ENCODE data around the gene UGT1A8.
"Not testable (repeated sequence)": the region's sequence is repeated elsewhere in the genome, so short reads cannot be mapped to it uniquely, and the experiment has no call there.

Gene UGT1A8

DNA sequence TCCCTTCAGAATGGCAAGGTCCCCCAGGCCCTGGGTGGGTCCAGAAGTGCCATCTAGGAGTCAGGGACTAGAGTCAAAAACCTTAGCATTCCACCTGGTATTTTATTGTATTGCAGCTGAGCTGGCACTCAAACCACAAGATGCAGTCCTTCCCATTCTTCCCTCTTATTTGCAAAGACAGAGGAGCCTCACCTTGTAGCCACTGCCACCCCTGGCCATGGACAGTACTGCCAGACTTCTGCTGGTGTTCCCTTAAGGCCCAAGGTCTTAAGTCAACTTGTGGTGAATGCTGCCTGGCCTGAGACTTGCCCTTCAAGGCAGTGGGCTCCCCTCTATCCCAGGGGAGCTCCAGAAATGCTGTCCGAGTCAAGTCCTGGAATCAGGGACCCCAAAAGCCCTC lies 25.7 kb downstream of the UGT1A8 start:
- DNase-seq (ENCODE audit: low read depth) = no peak

GRCh38 chr2:233646033-233646432 lies 28.6 kb downstream of the UGT1A8 start:
- DNase-seq (ENCODE audit: low read depth) = not testable (repeated sequence)

- no peak for DNase-seq (ENCODE audit: low read depth)
Measured at GRCh38 chr2:233650981-233651380, 33.5 kb downstream of the UGT1A8 start.

- no peak for DNase-seq (ENCODE audit: low read depth)
Measured at GRCh38 chr2:233651430-233651829, 34.0 kb downstream of the UGT1A8 start.

GRCh38 chr2:233654501-233654900 lies 37.1 kb downstream of the UGT1A8 start:
- DNase-seq (ENCODE audit: low read depth) = no peak

DNA sequence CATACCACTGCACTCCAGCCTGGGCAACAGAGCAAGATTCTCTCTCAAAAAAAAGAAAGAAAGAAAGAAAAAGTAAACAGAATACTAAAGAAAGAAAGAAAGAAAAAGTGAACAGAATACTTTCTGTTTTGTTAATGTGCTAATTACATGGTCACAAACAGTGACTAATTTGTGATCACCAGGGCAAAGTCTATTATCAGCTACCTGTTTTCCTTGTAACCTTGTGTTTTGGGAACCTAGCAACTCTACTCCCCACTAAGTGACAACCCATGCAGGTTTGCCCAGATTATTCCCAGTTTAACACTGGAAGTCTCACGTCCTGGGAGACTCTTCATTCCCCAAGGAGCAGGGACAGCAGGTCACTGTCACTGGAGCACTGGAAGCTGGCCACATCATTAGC lies 37.6 kb downstream of the UGT1A8 start:
- no peak for DNase-seq (ENCODE audit: low read depth)

DNA sequence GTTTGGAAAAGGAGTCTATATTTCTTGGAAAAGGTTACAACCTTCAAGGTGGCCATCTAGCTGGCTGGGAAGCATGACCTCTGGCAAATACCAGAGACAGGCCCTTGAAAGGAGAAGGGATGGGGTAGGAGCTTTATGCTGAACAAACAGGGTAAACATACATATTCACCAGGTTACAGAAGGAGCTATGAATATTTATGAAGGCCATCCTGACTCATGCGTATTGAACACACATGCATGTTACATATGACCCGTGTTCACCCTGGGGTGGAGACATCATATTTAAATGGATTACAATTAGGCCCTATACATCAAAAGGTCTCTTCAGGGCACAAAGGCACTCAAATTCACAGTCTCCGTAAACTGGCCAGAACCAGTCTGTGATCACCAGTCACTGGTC lies 38.5 kb downstream of the UGT1A8 start:
- not testable (repeated sequence) for DNase-seq (ENCODE audit: low read depth)

DNA sequence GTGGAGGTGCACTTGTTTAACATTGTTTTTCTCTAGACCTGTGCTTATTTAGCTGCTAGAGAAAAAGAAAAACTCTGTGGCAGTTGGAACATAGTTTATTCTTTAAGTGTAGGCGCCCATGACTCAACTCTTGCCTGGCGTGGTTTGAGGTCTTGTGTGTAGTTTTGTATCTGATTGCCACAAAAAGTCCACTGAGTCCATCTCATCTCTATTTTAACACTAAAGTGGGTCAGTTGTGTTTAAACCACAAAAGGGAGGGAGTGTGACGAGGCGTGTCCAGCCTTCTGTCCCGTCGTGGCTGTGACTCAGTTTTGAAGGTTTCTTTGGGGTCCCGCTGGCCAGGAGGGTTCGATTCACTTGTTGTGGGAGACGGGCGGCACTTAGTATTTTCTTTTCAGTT lies 39.0 kb downstream of the UGT1A8 start:
- no peak for DNase-seq (ENCODE audit: low read depth)

- DNase-seq (ENCODE audit: low read depth) = no peak
Measured at GRCh38 chr2:233658610-233659009, 41.2 kb downstream of the UGT1A8 start.

- DNase-seq (ENCODE audit: low read depth) = no peak
Measured at GRCh38 chr2:233663911-233664310, 46.5 kb downstream of the UGT1A8 start.

GRCh38 chr2:233668605-233669260 lies 51.3 kb downstream of the UGT1A8 start:
- DNase-seq (ENCODE audit: low read depth) = no peak

GRCh38 chr2:233671290-233672161 lies 54.1 kb downstream of the UGT1A8 start, which contains the start of gene UGT1A9:
UGT1A9 (plus strand) TSS chr2:233671898; CDS start chr2:233671935, 37 bp downstream.
- DNase-seq (ENCODE audit: low read depth) = no peak

GRCh38 chr2:233672886-233673285 lies 55.5 kb downstream of the UGT1A8 start:
- DNase-seq (ENCODE audit: low read depth) = no peak

- DNase-seq (ENCODE audit: low read depth) = no peak
Measured at GRCh38 chr2:233673896-233674295, 56.5 kb downstream of the UGT1A8 start.

- no peak for DNase-seq (ENCODE audit: low read depth)
Measured at GRCh38 chr2:233674314-233674713, 56.9 kb downstream of the UGT1A8 start.

DNA sequence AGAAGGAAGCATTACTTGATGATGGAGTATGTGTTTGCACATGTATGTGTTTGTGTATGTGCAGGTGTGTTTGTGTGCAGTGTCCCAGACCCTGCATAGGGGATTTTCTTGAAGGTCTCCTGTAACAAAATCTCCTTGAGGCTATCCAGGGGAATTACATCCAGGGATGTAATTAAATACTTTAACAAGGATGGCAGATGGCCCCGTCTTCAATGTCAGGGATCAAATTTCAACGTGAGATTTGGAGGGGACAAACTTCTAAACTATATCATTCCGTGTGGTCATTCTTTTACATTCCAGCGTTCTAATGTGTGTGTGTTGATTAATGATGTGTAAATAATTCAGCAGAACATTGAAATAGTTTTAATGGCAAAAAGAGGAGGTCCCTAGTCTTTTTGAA lies 57.6 kb downstream of the UGT1A8 start:
- no peak for DNase-seq (ENCODE audit: low read depth)

DNA sequence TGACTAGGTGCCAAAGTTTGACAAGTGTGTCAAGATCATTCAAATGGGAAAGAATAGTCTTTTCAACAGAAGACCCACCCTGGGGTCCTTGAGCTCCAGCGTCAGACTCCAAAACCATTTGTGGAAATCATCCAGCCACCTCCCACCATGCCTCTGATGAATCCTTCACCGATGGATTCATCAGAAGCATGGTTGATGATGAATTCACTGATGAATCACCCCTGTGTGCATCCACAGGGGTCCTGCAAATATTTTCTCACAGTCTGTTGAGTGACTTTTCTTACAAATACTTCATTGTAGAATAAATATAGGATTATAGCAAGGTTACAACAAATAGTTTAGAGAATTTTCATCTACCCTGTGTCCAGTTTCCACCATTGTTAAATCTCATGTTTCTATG lies 58.6 kb downstream of the UGT1A8 start:
- DNase-seq (ENCODE audit: low read depth) = no peak

GRCh38 chr2:233679196-233679595 lies 61.8 kb downstream of the UGT1A8 start:
- no peak for DNase-seq (ENCODE audit: low read depth)

DNA sequence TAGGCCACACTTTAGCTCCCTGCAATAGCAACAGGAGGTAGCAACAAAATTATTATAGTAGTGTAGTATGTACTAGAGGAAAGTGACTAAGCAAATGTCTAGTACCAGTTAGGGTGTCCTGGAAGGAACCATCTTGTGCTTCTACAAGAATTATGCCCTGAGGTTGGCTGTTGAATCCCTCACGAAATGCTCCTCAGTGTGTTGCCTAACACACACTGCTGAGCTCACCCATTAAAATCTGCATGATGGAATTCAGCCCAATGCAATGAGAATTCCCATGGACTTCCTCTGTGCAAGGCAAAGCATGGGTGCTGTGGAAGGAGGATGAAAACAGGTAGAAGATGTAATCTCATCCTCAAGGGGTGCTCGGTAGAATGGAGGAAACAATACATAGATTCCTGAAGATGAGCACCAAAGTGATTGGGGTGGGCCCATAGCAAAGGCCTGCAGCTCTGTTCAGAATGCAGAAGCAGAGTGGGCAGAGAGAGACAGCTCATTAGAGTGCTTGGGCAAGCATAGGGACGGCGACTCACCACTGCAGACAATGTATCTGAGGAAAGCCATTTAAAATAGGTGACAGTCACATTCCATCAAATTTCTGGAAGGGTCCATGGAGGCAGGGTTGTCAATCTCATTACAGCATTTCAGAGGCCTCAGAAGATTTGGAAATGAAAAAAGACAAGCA lies 63.1 kb downstream of the UGT1A8 start:
- no peak for DNase-seq (ENCODE audit: low read depth)

DNA sequence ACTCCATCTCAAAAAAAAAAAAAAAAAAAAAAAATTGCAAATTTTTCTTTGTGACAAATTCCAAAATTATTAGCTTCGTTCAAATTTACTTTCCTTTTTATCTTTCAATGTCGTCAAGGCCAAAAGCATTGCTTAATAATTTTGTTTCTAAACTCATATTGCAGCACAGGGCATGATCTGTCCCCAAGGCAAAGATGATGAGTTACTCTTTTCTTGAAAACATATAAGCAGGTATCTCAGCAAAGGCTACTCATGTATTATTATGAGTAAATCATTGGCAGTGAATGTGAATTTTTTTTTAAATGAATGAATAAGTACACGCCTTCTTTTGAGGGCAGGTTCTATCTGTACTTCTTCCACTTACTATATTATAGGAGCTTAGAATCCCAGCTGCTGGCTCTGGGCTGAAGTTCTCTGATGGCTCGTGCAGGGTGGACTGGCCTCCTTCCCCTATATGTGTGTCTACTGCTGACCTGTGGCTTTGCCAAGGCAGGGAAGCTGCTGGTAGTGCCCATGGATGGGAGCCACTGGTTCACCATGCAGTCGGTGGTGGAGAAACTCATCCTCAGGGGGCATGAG lies 64.2 kb downstream of the UGT1A8 start, which contains the start of gene UGT1A7:
TSS of gene UGT1A7 (plus strand) at position 381 of the 579 bp plus-strand sequence. CDS start at position 418, 37 bp downstream.
- DNase-seq (ENCODE audit: low read depth) = no peak

- no peak for DNase-seq (ENCODE audit: low read depth)
Measured at GRCh38 chr2:233684640-233685039, 67.2 kb downstream of the UGT1A8 start.

- DNase-seq (ENCODE audit: low read depth) = no peak
Measured at GRCh38 chr2:233686928-233687327, 69.5 kb downstream of the UGT1A8 start.
